ENCODE data around the gene SH3RF3.

Gene SH3RF3

DNA sequence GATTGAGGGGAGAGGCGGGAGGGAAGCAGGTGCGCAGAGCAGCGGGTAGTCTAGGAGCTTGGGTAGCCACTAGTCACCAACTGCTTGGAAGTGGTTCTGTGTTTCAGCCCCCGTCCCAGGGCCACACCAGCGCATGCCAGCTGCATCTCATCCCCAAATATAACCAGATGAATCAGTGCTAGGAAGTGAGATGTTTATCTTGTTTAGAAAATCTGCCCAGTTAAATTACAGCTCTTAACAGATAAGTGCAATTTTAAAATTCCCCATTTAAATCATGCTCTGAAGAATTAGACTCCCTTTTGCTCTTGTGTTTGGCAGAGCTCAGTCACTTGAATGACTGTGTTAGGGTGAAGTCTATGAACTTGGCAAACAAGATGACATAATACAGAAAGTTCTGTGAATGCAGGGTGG, 291.0 kb downstream of the SH3RF3 start:
- no peak for DNase-seq (ENCODE audit: low spot score)

DNA sequence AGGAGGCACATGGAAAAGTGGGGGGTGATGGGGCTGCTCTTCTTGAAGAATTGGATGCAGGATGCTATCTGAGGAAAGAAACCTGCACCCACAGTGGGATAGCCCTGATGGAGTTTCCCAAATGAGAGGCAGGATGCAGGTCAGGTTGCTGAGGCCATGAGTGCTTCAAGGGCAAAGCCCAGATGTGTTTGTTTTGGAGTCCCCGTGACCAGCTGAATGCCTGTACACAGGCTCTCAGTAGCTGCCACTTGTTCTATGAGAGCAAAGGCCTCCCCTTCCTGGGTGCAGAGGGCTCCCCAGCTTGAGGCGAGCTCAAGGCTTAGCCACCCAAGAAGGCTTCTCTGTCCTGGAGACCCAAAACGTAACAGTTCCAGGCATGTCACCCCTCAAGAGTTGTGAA, 292.1 kb downstream of the SH3RF3 start:
- DNase-seq (ENCODE audit: low spot score): no peak

DNA sequence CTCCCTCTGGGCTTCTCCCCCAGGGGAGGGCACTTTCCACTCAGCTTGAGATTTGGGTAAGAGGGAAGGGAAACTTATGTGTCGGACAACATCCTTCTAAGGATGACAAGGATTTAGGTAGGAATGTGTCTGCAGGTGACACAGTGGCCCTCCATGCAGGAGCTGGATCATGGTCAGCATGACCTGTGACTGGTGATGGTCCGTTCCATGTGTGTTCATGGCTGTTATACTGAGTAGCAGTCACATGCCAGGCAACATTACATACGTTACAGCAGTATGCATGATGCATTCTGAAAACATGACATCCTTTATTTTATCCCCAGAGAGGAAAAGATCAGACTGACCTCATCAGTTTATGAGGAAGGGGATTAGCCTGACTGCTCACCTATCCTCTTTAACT, 292.6 kb downstream of the SH3RF3 start:
- DNase-seq (ENCODE audit: low spot score): no peak

DNA sequence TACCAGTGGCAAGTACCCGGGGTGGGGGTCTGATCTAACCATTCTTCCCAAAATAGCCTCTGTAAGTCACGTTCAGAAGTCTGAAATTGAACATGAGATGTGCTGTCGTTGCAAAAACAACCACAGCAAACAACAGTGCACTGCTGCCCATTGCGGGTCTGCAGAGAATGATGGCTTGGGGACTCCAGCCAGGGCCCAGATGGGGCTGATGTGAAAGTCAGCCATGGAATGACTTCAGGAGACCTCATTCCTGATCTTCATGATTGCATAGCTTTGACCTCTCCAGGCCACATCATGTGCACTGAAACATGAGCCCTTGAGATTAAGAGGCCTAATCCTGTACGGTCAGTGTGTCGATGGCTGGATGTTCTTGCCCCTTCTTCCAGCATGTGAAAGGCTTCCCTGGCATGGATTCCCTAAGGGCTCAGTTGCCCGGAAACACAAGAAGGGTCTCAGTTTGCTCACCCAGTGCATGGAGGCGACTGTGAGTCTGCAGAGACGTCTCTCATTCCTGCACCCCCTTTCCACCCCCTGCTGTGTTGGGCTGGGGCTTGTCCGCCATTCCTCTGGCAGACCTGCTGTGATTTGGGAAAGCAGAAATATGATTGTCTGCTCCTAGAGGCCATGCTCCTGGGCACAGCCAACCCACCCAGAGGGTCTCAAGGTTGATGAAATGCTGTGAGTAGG, 293.2 kb downstream of the SH3RF3 start:
- no peak for DNase-seq (ENCODE audit: low spot score)

DNA sequence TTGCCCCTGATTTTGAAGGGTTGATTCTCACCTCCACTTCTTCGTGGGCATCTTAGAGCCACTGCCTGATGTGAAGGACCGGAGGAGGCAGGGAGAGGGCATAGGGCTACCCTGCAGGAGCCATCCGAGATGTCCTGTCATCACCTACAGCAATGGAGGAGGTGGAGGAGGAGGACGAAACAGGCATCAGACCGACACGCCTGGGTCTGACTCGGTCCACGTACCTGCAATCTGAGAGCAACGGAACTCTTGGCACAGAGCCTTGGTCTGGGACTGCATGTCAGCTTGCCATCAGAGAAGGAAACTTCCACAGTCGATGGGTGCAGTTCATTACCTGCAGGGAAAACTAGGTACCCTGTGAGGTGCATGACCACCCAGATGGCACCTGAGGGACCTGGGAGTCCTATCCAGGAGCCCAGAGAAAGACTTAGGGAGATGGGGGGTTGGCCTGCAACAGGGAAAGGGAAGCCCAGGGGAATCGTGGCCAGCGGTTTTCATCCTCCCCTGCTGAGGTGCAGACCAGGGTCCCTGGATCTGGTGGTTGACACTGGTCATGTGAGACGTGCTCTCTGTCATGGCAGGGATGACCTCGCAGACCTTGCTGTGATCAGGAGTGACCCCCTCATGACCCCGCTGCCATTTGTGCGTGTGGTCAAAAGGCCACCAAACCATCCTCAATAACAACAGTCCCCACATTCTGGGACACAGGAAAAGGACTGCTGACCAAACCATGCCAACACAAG, 293.9 kb downstream of the SH3RF3 start:
- DNase-seq (ENCODE audit: low spot score): no peak

DNA sequence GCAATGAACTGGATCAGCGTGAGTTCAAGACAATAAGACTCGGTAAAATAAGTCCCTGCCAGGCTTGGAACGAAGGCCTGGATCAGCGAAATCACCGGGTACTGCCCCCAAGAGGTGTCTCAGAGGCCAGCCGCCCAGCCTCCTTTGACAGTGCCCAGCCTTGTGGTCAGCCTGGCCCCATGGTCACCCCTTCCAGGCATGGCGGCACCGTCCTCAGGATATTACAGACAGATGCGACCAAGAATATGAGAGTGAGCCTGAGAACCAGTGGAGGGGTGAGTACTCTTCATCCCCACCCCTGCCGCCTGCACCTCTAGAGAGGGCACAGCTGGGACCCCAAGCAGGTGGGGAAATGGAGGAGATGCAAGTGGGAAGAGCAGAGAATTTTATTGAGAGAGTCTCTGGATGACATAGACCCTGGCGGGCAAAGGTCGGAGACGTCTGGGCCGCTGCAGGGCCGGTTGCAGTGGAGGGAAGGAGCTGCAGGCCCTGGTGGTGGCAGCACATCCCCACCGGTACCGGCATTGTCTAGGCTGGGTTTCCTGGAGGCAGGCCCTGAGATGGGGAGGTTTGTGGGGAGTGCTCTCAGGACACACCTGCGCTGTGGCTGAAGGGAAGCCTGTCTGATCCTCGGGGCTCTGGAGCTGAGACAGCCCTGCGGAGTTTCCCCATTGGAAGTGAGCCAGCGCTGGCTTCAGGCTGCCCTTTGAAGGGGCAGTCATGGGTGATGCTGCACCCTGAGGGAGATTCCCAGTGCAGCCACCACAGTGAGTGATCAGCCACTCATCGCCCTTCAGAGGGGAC, 294.8 kb downstream of the SH3RF3 start:
- no peak for DNase-seq (ENCODE audit: low spot score)

DNA sequence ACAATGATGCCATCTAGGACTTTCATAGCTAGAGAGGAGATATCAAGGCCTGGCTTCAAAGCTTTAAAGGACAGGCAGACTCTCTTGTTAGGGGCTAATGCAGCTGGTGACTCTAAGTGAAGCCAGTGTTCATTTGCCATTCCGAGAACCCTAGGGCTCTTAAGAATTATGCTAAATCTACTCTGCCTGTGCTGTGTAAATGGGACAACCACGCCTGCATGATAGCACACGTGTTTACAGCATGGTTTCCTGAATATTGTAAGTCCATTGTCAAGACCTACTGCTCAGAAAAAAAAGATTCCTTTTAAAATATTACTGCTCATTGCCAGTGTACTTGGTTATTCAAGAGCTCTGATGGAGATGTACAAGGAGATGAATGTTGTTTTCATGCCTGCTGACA, 296.4 kb downstream of the SH3RF3 start:
- no peak for DNase-seq (ENCODE audit: low spot score)

DNA sequence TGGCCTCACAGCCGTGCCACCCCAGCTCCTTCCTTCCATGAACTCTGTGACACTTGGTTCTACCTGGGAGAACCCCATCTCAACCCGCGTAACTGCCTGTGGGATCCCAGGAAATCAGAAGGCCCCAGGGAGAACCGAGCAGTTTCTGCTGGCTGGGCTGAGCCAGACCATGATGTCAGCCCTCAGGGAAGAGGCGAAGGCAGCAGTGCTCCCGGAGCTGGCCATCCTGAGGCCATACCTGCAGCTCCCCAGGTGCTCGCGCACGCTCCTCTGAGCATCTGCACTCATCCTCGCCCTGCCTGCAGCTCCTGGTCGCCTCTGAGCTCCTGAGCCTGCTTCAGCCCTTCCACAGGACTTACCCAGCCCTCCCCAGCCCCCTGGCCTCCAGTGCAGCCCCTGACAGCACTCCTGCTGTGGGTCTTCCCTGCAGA, 298.7 kb downstream of the SH3RF3 start:
- DNase-seq (ENCODE audit: low spot score): no peak

DNA sequence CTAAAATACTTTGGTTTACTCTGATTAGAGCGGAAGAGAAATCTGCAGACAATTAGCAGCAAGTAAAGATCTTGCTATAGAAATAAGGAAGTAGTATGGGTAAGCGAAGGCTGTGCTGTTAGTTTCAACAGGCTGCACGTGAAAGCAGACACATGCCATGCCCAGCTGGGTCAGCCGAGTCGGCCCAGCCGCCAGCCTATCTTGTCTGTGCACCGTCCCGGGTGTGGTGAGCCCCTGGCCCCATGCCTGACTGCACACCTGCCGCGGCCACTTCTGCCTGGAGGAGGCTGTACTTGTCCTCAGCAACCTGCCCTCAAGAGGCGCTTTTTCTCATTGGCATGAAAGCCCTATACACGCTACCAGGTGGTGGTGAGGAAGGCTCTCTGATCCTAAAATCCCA, 299.3 kb downstream of the SH3RF3 start:
- no peak for DNase-seq (ENCODE audit: low spot score)

DNA sequence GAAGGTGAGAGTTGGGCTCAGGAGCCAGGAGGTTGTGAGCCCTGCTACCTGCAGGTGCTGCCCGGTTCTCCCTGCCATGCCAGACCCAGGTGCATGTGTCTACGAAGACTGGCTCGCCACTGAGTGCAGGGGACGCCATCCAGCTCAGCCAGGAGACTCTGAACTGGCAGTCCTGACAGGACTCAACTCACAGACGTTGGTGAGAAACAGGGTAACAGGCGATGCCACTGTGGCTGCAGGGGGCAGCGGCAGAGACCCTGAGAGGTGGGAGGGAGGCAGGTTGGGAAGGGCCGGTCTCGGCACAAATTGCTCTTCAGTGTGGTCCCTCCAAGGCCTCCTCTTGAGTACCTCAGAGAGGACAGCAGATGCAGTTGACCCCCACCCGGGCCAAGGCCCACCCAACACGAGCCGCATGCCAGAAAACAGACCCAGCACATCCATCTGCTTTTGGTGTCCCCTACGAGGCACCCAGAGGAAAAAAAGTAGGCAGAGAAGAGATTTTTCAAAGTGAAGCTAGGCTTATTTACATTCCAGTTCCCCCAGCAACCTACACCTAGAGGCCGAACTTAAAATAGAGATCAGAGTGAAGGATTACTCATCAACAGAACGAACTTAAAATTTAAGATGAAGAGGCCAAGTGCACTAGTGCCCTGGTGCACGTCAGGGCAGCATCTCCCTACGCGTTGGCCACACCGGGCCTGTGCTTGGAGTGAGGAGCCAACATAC, 300.0 kb downstream of the SH3RF3 start:
- DNase-seq (ENCODE audit: low spot score): no peak

DNA sequence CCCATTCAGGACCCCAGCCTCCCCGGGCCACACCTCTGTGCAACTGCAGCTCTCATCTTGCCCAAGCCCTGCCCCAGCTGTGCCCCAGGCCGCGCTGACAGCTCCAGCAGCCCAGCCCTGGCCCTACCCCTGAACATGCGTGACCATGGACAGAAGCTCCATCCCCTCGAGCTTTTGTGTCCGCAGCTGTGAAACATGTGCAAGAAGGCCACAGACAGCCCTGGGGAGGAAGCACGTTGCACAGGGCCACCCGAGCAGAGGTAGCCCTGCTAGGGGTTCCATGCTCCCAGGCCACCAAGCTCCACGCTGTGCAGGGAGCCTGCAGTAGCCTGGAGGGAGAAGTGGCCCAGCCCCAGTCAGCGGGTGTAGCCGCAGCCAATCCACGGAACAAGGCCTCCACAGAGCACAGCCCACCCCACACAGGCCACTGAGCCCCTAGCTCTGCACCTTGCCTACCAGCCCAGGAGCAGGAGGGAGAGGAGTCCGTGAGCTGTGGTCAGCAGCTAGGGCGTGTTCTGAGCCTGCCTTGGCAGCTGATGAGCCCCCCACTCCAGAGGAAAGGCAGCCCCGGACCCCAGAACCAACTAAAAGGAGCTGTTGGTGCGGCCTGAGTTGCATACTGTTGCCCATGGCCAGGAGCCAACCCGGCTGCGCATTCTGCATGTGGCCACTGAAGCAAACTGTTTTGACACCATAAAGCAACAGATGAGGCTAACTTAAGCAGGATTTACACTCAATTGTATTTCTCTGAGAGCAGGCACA, 300.7 kb downstream of the SH3RF3 start:
- no peak for DNase-seq (ENCODE audit: low spot score)

DNA sequence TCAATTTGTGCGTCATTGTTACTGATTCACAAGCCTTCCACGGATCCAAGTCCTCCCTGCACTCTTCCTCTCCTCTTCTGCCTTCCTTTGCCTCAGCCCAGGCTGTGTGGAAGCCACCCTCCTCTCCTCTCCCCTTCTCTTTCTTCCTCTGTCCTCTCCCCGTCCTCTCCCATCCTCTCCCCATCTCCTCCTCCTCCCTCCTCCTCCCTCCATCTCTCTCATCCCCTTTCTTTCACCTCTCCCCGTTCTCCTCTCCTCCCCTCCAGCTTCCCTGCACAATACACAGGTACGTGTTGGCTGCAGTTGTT, 301.3 kb downstream of the SH3RF3 start:
- no peak for DNase-seq (ENCODE audit: low spot score)

DNA sequence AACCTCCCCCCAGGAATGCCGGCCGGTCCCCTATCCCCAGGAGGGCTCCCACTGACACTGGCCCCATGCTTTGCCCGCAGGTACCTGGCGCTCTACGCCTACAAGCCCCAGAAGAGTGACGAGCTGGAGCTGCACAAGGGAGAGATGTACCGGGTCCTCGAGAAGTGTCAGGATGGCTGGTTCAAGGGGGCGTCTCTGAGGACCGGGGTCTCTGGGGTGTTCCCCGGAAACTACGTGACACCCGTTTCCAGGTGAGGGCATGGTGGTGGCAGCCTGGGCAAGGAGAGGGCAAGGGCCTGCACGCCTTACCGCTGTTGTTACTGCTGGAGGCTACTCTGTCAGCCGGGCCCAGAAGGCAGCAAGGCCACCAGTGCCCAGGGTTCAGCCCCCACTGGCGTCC, 303.4 kb downstream of the SH3RF3 start:
- DNase-seq (ENCODE audit: low spot score): no peak

DNA sequence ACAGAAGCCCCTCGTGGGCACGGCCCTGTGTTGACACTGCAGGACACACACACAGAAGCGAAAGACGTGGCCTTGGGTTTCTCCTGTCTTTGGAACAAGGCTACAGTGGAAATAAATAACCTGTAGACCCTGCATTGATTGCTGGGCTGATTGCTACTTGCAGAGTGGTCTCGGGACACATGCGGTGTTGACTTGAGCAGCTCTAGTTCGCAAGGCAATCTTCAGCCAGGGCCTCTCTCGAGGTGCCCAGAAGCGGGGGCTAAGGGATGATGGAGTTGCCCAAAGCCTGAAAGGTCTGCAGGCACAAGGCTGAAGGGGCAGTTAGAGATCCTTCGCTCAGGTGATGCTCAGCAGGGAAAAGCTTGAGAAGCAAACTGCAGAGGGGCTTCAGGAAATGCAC, 304.5 kb downstream of the SH3RF3 start:
- no peak for DNase-seq (ENCODE audit: low spot score)

DNA sequence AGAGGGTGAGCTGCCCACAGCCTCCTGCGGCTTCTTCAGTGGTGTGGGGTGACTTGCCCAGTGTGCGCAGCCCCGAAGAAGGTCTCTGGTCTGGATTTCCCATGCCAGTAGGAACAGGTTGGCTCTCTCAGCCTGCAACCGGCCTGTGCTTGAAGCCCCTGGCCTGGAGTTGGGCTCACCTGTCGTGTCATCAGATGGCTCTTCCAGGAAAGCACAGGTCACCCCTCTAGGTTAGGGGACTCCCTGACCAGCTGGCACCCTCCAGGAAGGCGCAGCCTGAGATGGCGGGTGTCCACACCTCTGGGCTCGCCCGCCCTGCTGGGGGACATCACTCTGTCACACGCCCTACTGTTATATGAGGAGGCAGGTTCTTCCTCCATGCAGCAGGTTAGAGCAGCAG, 304.9 kb downstream of the SH3RF3 start:
- no peak for DNase-seq (ENCODE audit: low spot score)

DNA sequence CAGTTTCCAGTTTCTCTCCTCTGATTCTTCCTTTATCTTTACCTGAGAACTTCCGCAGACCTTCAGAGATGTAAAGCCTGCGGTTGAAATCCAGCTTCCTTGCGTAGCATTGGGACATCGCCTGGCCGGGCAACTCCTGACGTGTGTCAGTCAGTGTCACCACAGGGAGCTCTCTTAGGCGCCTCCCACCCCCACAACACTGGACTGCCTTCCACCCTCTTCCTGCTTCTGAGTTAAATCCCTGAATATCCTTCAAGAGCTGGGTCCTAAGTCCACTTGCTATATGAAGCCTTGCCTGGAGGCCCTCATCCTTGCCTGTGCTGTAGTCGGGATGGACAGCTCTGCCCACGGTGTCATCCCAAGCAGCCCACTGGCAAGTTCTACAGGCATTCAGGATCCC, 305.3 kb downstream of the SH3RF3 start:
- DNase-seq (ENCODE audit: low spot score): no peak

DNA sequence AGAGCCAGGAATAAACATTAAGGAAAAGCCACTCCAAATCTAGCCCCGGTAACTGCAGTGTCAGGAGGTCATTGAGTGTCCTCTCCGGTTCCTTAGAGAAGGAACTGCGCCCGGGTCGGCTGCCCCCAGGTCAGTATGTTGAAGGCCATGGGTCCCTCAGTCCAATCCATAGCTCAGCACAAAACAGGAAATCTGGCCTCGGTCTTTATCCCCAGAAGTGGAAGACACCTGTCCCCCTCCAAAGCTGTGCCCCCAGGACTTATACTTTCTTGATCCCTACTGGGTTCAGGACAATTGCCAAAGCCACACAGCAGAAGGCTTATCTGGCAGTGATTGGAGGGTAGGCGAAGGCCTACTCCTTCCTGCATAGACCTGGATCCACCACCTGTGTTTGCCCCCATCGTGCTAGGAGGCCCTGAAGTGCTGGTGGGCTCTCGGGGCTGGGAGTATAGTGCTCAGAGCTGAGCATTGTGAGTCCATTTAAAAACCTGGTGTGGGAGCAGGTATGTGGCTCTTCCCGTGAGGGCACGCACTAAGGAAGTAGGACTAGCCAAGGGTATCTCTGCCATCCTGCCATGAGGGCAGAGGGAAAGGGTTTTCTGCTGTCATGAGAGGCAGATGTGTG, 306.2 kb downstream of the SH3RF3 start:
- no peak for DNase-seq (ENCODE audit: low spot score)

DNA sequence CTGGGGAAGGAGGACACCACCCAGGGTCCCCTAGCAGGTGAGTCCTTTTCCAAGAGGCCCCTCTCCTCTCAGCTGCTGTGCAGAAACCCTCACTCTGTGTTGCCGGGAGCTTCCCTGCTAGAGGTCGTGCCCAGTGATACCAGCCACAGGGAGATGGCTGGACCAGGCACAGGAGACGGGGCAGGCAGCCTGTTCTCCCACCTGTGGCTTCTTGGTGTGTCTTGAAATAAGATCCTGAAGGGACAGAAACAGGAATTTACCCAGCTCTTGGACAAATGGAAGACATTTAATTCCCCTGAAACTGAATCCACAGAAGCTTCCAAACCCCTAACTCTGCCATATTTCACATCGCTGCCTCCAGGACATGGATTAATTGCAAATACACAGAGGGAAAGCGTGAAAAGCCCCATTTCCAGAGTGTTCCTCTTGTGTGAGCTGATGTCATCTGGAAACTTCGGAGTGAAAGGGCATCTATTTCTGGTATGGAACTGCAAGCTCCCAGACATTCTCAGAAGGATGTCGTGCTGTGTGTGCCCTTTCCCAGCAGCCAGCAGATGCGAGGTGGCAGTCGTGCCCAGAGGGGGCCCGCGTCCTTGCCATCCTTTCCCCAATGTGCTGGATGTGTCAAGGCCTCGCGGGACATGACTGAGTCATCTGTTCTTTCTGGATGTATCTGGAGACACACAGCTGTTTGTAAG, 307.0 kb downstream of the SH3RF3 start:
- DNase-seq (ENCODE audit: low spot score): no peak

DNA sequence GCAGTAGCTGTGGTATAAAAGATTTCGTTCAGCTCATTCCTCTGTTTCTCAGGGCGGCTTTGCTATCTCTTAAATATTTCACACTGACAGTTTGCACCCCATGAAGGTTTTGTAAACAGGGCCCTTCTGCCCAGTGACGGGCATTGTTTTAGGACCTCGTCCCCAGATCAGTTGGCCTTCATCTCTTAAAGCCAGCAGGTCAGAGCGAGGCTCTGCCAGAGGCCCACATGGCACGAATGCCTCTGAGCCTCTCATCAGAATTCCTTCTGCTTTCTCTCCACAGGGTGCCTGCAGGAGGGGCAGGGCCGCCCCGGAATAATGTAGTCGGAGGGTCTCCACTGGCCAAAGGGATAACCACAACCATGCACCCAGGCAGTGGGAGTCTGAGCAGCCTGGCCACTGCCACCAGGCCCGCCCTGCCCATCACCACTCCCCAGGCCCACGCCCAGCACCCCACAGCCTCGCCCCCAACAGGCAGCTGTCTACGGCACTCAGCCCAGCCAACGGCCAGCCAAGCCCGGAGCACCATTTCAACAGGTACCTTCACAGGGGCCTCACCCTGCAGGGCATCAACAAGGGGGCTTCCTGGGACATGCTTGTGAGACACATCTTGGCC, 307.7 kb downstream of the SH3RF3 start:
- DNase-seq (ENCODE audit: low spot score): no peak
